NCI-H82 treated with DMSO at 0.1 percent for 48 hours (cell line): ENCODE measurements around the gene MON1B.

Experiments used
- DNase-seq: peaks from one replicate; lab custom pipeline; 2025; ENCODE audit not compliant: unreplicated experiment; lab: John Stamatoyannopoulos, UW

MON1B gene

DNA sequence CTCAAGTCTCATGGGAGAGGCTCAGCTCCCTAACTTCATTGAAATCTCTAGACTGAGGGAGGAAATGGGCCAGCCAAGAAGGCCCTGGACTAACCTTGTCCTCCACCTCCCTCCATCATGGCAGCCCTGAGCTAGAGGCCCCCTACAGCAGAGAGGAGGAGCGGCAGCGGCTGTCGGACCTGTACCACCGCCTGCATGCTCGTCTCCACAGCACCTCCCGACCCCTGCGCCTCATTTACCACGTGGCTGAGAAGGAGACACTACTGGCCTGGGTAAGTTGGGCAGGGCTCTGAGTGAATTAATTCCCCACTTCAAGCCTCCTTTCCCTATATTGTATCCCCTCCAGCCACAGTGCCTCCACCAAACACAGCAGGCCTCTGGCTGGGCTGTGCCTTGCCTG, 4.4 kb downstream of the MON1B start:
- DNase-seq, result no peak

DNA sequence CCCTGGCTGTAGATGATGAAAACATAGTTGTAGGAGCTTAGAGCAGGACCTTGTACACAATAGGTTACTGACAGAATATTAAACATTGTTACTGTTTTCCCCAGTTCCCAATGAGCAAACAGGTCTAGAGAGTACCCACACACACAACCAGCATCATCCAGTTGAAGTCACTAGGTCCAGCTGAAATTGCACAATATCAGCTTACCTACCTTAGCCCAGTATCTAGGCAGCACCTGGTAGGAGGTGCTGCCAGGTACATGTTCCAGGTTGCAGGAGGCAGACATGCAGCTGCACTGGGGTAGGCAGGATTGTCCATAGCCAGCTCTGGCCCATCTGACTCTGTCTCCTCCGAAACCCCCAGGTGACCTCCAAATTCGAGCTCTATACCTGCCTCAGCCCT, 6.8 kb downstream of the MON1B start:
- DNase-seq, result no peak

DNA sequence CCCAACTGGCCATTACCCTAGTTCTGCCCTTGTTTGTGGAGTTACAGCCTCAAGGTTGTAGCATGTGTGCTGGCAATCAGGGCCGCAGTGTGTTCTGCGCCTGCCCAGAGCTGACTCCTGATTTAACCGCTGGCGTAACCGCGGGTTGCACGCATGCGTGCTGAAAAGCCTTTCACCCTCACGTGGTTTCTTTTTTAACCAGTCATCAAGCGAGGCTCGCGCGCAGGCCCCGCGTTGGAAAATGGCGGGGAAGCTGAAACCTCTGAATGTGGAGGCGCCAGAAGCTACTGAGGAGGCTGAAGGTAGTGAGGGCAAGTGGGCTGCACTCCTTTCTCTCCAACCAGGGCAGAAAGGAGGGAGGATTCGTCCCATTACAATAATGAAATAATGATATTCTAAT, 8.2 kb downstream of the MON1B start, which contains the start of gene SYCE1L:
Gene SYCE1L (plus strand): TSS at position 198 of the 400 bp plus-strand sequence. CDS start 44 bp downstream, at position 242.
- DNase-seq, result no peak

DNA sequence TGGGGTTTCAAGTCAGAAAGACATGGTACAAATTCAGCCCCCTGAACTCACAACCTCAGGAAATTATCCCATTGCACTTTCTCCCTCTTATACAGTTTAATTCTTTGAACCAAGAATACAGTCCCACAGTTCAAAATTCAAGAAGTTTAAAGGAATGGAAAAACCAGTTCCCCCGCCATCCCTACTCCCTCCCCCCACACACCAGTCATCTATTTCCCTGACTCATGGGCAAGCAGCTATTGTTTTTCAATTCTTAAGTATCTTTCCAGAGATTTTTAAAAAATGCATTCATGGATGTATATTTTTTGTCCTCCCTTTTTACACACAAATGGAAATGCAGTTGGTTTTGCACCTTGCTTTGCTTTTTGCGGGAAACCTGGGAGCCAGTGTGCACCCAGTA, 15.5 kb downstream of the MON1B start:
- DNase-seq, result no peak

DNA sequence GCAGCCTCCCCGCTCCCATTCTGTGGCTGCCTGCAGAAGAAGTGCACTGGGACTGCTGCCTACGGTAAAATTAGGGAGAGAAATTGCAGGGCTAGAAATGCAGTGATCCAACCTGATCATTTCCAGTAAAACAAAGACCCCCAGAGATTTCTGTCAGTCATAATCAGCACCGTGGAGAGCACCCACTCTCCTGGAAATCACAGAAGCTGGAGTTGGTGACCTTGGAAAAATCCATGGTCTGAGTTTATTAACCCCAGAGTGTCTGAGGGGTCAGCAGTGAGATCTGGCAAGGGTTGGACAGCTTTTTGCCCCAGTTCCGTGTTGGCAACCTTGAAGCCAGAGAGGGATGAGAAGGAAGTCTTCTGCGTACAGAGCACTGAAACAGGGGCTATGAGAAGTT, 16.0 kb downstream of the MON1B start:
- DNase-seq, result no peak

DNA sequence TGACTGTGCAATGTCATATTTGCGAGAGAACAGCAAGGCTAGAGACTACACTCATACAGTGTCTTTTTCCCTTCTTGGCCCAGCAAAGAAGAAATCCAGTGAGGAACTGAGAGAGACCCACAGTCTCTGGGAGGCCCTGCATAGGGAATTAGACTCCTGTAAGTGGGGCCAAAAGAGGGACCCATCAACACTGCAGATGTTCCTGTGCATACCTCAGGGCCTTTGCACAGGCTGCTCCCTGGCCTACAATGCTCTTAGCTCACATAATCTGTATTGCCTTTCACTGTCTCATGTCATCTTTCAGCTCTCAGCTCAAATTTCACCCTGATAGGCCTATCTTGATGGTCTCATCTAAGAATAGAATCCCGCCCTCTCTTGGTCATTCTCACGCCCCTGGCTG, 17.4 kb downstream of the MON1B start:
- no peak for DNase-seq

DNA sequence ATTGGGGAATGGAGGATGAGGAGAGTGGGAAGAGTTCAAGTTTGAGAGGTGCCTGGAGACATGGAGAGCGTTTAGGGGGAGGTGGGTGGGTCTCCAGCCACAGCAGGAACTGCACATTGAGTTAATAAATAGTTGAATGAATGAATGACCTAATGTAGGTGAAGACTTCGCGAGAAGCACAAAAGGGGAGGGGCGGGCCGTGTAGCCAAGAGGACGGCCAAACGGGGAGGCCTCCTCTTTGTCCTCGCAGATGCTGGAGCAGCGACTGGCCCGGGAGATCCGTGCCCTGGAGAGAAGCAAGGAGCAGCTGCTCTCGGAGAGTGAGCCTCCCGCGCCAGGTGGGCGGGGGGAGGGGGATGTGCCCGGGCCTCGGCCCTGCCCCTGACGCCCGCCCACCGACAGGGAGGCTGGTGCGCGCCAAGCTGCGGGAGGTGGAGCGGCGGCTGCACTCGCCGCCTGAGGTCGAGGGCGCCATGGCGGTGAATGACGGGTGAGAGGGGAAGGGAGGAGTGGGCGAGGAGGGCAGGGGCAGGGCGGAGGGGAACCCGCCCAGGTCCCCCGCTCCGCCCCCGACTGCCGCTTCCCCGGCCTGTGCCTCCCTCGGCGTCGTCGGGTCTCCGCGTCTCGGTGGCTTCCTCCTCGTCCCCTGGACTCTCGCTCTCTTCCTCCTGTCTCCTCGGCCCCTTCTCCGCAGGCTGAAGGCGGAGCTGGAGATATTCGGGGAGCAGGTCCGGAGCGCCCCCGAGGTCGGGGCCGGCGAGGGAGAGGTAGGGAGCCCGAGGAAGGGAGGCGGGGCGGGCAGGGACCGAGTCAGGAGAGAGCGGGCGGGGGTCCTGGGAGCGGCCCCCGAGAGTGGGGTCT, 21.1 kb downstream of the MON1B start:
- peak; percentile 69 for DNase-seq

DNA sequence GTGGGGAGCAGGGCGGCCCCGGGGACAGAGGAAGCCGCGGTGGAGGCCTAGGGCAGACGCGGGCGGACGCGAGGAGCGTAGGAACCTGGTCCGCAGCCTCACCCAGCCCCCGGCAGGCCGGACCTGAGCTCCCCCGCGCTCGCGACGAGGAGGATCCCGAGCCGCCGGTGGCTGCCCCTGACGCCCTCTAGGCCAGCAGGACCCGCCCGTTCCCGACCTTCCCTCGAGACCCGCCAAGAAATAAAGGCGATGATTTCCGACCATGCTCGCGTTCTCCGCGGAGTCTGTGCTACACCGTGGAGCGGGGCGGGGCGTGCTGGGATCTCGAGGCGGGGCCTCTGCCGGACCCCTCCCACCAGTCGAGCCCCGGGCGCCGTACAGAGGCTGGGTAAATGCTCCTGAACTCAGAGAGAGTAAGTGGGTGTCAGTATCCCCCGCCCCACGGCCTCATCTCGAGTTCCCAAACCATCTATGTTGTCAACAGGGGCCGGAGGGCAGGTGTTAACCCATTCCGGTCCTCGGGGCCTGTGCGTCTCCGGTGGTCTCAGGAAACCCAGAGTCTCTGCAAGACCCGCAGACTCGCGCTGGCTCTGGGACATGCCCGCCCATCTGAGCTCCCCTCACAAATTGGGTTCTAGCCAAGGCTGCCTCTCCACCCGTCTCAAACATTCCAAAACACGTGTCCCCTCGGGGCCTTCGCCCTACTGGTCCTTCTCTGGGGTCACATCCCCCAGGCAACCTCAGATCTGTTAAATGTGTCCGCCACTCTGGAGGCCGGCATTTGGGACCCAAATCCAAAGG, 22.0 kb downstream of the MON1B start:
- DNase-seq, result peak; percentile 13

DNA sequence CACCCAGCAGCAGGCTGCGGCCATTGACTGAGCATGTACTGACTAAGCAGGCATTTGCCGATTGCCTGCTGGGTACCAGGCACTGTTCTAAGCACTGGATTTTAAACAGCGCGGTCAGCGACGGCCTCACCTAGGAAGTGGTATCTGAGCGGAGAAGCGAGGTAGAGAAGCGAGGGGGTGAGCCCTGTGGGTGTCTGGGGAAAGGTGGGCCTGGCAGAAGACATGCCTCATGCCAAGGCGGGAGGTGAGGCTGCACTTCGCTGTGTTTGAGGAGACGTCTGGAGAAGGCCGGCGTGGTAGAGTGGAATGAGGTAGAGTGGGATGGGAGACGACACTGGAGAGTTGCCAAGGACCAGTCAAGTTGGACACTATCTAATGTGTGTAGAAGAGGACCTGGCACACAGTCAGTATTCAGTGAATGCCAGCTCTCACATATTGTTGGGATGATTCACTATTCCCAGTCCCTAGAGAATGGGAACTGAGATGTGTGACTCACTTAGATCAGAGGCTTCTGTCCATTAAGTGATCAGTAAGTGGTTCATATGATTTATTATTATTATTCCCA, 22.6 kb downstream of the MON1B start:
- no peak for DNase-seq

DNA sequence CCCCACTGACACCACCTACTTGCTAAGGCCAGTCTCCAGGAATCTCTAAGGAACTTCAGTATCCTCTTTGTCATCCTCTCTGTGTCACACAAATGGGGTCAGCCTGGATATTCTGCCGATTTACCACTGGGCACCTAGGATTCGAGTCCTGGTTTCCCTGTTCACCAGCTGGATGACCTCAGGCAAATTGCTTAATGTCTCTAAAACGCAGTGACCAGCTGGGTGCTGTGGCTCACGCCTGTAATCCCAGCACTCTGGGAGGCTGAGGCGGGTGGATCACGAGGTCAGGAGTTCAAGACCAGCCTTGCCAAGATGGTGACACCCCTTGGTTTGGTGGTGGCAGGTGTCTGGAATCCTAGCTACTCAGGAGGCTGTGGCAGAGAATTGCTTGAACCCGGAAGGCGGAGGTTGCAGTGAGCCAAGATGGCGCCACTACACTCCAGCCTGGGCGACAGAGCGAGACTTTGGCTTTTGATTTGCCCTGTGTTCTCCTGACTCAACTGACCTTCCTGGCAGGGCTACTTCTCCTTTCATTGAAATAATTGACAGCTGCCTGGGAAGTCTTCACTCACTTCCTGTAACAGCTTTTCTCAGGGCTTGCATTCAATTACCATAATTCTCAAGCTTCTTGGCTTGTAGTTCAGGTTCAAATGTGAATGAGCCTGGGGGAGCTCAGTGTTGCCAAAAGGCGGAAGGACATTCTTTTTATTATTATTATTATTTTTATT, 23.6 kb downstream of the MON1B start:
- no peak for DNase-seq

DNA sequence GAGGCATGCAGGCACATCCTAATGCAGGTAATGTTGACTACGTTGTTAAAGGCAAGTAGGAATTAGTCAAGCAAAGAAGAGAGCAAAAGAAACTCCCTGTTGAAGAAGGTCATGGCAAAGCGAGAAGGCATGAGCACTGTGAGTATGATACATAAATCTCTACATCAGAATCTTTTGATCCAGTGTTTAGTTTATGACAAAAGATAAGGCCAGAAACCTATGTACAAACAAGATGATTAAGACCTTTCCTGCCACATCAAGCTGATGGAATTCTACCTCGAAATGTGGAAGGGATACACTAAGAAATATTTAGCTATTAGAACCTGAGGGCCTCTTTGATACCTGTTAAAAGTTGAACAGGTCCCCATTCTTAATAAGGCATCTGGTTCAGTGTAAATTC, 28.4 kb downstream of the MON1B start:
- no peak for DNase-seq

DNA sequence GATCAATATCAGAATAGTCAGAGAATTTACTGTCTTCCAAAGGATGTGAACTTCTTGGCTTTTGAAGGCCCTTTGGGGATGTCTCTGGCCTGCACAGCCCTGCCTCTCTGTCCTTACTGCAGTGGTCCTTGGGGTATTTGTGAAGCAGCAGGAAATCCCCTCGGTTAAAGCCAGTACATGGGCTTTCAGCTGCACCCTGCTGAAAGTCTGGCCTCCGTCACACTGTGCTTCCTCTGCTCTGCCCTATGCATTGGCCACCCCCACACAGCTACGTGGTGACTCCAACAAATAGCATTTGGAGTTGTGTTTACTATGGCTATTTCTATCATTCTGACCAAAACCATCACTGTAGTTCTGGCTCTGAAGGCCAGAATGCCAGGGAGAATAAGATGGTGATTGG, 29.4 kb downstream of the MON1B start:
- DNase-seq, result no peak

DNA sequence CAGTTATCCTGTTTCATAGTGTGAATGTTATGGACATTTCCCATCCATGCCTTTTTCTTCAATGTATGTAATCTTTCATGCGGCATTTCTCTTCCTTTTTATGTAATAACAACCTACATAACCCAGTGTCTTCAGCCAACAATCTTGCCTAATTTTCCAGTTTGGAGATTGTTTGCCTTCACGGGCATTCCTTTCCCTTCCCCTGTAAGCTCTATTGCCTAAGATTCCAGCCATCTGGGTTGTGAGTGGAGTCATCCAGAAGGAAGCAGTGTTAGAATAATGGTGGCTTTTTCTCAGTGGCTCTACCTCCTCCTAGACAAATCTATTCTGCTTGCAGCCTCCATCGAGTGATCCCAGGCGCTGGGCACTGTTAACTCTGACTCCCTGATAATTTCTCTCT, 30.5 kb downstream of the MON1B start:
- DNase-seq, result no peak

DNA sequence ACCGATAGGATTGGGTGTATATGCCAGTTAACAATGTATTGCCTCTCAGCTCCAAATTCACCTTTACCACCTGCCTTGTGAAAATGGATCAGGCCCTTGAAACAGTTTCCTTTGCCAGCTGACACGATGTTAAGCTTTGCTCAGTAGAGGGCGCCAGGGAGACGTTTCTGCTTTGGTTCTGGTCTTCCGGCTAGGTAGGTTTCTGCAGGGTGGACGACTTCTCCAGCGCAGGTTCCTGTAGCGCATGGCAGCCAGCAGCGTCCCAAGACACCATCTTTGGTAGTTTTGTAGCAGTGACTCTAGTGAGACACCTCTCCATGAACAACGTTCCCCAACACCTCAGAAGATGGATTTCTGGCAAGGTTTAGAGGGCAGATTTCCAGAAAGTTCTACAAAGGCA, 32.2 kb downstream of the MON1B start:
- DNase-seq, result no peak

DNA sequence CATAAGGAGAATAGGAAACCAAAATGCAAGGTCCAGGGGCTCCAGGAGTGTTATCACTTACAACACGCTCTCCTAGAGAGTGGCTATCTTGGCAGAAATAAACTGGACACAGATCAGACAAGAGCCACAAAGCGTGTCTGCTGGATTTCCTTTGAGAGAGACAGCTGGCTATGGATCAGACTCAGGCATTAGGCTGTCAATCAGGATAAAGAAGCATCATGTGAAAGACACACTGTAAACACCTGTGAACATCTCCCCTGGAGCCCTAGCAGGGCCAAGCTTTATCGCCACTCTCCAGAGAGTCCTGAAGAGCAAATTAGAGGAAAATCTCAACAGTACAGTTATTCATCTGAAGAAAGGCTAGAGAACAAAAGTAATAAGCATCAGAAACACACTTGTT, 34.2 kb downstream of the MON1B start:
- peak; percentile 82 for DNase-seq

DNA sequence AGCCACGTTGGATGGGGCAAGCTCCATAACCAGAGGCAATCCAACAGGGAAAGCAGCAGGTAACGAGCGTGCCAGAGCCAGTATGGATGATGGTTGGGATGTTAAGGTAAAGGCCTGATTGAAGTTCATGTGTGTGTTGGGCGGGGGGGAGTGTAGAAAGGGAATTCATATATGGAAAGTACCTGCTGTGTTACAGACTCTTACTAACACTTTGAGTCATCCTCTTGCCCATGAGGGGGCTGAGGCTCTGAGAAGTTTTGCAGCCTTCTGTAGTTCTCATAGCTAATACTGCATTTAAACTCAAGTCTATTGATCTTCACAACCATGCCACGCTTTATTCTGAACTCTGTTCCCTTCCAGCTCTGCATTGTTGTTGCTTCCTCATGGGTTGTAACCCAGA, 36.8 kb downstream of the MON1B start:
- no peak for DNase-seq

DNA sequence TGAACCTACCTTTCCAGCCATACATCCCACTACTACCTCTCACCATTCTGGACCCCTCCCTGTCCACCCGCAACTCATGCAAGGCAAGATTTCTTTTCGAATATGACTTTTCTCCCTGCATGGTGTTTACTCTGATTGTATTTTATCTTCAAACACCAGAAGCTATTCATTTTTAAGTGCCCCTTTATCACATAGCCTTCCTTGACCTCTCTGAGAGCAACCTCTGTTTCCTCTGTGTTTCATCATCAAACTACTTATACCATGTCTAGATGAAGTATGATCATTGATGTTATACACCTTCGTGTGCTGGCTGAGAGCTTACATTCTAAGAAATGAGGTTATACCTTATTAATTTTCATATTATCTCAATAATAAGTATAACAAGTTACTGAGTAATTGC, 40.1 kb downstream of the MON1B start:
- DNase-seq, result no peak

DNA sequence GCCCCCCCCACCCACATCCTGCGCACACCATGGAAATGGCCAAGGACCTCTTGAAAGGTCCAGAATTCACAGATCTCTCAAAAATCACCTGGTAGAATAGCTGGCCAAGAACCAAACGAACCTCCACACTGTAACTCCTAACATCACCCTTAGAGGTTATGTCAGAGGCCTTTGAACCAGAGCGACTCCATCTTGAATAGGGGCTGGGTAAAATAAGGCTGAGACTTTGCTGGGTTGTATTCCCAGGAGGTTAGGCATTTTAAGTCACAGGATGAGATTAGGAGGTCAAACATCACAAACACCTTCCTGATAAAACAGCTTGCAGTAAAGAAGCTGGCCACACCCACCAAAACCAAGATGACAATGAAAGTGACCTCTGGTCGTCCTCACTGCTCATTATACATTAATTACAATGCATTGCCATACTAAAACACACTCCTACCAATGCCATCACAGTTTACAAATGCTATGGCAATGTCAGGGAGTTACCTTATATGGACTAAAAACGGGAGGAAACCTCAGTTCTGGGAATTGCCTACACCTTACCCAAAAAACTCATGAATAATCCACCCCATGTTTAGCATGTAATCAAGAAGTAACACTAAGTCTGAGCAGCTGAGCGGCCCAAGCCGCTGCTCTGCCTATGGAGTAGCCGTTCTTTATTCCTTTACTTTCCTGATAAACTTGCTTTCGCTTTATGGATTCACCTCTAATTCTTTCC, 43.0 kb downstream of the MON1B start:
- no peak for DNase-seq

DNA sequence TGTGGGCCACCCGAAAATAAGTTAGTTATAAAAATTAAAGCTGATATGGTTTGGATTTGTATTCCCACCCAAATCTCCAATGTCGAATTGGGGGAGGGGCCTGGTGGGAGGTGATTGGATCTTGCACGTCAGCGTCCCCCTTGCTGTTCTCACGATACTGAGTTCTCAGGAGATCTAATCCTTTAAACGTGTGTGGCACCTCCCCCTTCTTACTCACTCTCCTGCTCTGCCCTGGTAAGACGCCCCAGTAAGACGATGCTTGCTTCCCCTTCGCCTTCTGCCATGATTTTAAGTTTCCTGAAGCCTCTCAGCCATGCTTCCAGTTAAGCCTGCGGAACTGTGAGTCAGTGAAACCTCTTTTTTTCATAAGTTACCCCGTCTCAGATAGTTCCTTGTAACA, 43.6 kb downstream of the MON1B start:
- DNase-seq, result peak; percentile 84

DNA sequence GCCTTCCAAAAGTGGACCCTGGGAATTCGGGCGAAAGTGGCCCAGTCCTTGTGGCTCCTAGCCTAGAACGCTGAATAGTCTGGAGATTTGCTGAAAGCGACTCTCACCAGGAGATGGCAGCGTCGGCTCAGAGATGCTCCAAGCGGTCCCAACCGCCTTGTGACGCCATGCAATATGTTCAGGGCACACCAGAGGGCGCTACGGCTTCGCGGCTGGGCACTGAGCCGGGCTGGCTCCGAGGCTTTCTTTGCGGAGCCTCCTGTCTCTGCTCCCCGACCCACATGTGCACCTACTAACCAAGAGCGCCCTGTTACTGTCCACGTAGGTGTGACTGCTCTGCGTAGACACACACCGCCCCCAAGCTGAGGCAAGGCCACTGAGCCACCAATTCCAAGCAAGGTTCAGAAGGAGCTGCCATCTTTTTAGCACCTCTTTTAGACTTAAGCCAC, 45.1 kb downstream of the MON1B start:
- DNase-seq, result peak; percentile 39

DNA sequence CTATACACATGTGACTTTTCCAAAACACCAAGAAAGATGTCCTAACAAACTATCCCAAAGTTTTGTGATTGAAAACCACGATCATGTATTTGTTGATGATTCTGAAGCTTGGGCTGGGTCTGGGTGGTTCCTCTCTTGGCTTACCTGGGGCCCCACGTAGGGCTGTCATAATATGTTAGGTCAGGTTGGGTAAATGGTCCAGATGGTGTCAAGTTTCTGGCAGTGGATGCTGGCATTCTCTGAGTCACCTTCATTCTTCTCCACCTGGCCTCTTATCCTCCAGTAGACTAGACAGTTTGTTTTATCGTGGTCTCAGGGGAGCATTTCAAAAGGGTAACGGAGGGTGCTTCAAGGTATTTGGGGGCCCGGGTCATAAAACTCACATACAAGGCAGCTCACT, 47.6 kb downstream of the MON1B start:
- no peak for DNase-seq
